Transverse colon (tissue), 4 donors: Measurements from ENCODE around the gene SLC25A4.

Experiments
- CTCF ChIP-seq, 5 experiments: fragments of 200-600 bp in 3 of 5; fragments of 450-650 bp in 2 of 5; sonication (generic) in 3 of 5; IDR thresholded peaks; 1 replicate in 2 of 5; 2 replicates in 3 of 5; pipeline ENCODE4 v1.5.1; 2016 to 2017; ENCODE audit warnings: antibody characterized with exemption in 5 of 5, inconsistent platforms in 3 of 5, mild to moderate bottlenecking in 2 of 5, moderate library complexity in 1 of 5
- EP300 ChIP-seq: sonication (generic); formaldehyde crosslinking; IDR thresholded peaks from one replicate; pipeline ENCODE4 v1.6.1; 2017; ENCODE audit warnings: antibody characterized with exemption, low read depth
- POLR2A ChIP-seq: fragments of 450-650 bp; IDR thresholded peaks from one replicate; pipeline ENCODE4 v1.6.1; 2016; ENCODE audit warnings: antibody characterized with exemption, mild to moderate bottlenecking, moderate library complexity
- POLR2AphosphoS5 ChIP-seq, 3 donors: sonication (generic); formaldehyde crosslinking; IDR thresholded peaks; one replicate each; pipeline ENCODE4 v1.6.1; 2016; ENCODE audit warnings: antibody characterized with exemption in 3 of 3

- no peak for TF ChIP-seq POLR2A
- TF ChIP-seq CTCF (IDR thresholded peaks at IDR 0.05), result no peak
- no peak for TF ChIP-seq POLR2AphosphoS5 (IDR thresholded peaks at IDR 0.05)
- TF ChIP-seq EP300, result no peak
These were observed 528 bp upstream of the SLC25A4 start for GRCh38 chr4:185142564-185142911.
